IMR-90 (cell line): ENCODE data around the gene KRT73. TPM values are rescaled to one million over a fixed set of nuclear protein-coding genes. Genes with fewer than 3 reads are reported as not detected.

Experiments
- ATAC-seq: fragments of 200-7000 bp; cut with Tn5 transposase; 2 replicates; pipeline ENCODE4 v1.9.1; 2020; ENCODE audit warnings: low read depth, mild to moderate bottlenecking, moderate library complexity
- BruUV-seq: library from RNA; stranded (reverse); fragments of 400-500 nt; replicated peaks from 2 replicates; lab custom pipeline; 2021; lab: Mats Ljungman, UMichigan
- CTCF ChIA-PET: fragments of 300-600 bp; formaldehyde crosslinking; extraction: SDS; loops from one replicate; lab custom pipeline; 2021; ENCODE audit warnings: antibody characterized with exemption; lab: Yijun Ruan, JAX
- POLR2A ChIA-PET: fragments of 300-600 bp; sonication (Branson Sonifier 250); formaldehyde crosslinking; loops from one replicate; lab custom pipeline; 2022; ENCODE audit warnings: antibody characterized with exemption; ENCODE audit not compliant: unreplicated experiment; lab: Charles Lee
- DNase-seq: peaks from one replicate; pipeline ENCODE4 v3.0.0; 2013
- H2AFZ ChIP-seq: replicated peaks from 2 replicates; pipeline ENCODE3; 2013; ENCODE audit warnings: low read length, mild to moderate bottlenecking; ENCODE audit not compliant: poor library complexity
- H2AK5ac ChIP-seq: 2 replicates; pipeline ENCODE4 v1.6.1; 2013; ENCODE audit warnings: low read depth, low read length, inconsistent platforms
- H2AK9ac ChIP-seq: replicated peaks from 2 replicates; pipeline ENCODE3; 2013; ENCODE audit warnings: mild to moderate bottlenecking, low read depth, low read length, moderate library complexity; ENCODE audit not compliant: poor library complexity
- H2BK120ac ChIP-seq: 2 replicates; pipeline ENCODE4 v1.6.1; 2013; ENCODE audit warnings: low read depth, low read length, inconsistent platforms
- H2BK15ac ChIP-seq: 3 replicates; pipeline ENCODE4 v1.6.1; 2013; ENCODE audit warnings: low read depth, low read length, inconsistent platforms
- H2BK20ac ChIP-seq: 2 replicates; pipeline ENCODE4 v1.6.1; 2013; ENCODE audit warnings: low read depth, mild to moderate bottlenecking, inconsistent platforms, low read length, moderate library complexity
- H2BK5ac ChIP-seq: 2 replicates; pipeline ENCODE4 v1.6.1; 2013; ENCODE audit warnings: mild to moderate bottlenecking, low read depth, low read length, inconsistent platforms; ENCODE audit not compliant: poor library complexity, severe bottlenecking
- H3K14ac ChIP-seq: replicated peaks from 2 replicates; pipeline ENCODE4 v1.6.1; 2013; ENCODE audit warnings: low read depth, low read length, inconsistent platforms
- H3K18ac ChIP-seq: 2 replicates; pipeline ENCODE4 v1.6.1; 2013; ENCODE audit warnings: low read depth, low read length, control low read depth
- H3K23ac ChIP-seq: 2 replicates; pipeline ENCODE4 v1.6.1; 2013; ENCODE audit warnings: low read depth, low read length, inconsistent platforms
- H3K27ac ChIP-seq: 2 replicates; pipeline ENCODE4 v1.5.1; 2013; ENCODE audit warnings: mild to moderate bottlenecking, control low read depth, low read length; ENCODE audit not compliant: insufficient read depth
- H3K27me3 ChIP-seq: 2 replicates; pipeline ENCODE4 v1.6.1; 2013; ENCODE audit warnings: low read length; ENCODE audit not compliant: control insufficient read depth, insufficient read depth
- H3K36me3 ChIP-seq: 2 replicates; pipeline ENCODE4 v1.6.1; 2013; ENCODE audit warnings: low read length, mixed read lengths; ENCODE audit not compliant: control insufficient read depth, insufficient read depth
- H3K4ac ChIP-seq: 2 replicates; pipeline ENCODE4 v1.6.1; 2013; ENCODE audit warnings: low read depth, low read length, inconsistent platforms
- H3K4me1 ChIP-seq: 2 replicates; pipeline ENCODE4 v1.6.1; 2013; ENCODE audit warnings: low read length, mixed read lengths; ENCODE audit not compliant: control insufficient read depth, insufficient read depth
- H3K4me2 ChIP-seq: 2 replicates; pipeline ENCODE4 v1.6.1; 2013; ENCODE audit warnings: low read depth, mild to moderate bottlenecking, control low read depth, low read length, moderate library complexity
- H3K4me3 ChIP-seq: 2 replicates; pipeline ENCODE4 v1.5.1; 2013; ENCODE audit warnings: low read depth, mild to moderate bottlenecking, control low read depth, low read length, moderate library complexity; ENCODE audit not compliant: insufficient read depth
- H3K56ac ChIP-seq: 2 replicates; pipeline ENCODE4 v1.6.1; 2013; ENCODE audit warnings: low read length, inconsistent platforms; ENCODE audit not compliant: insufficient read depth; ENCODE audit errors: extremely low read depth
- H3K79me1 ChIP-seq, 2 experiments: 2 replicates each; pipeline ENCODE4 v1.6.1; 2013; ENCODE audit warnings: low read length in 2 of 2, inconsistent platforms in 1 of 2, low read depth in 1 of 2
- H3K9ac ChIP-seq: 2 replicates; pipeline ENCODE4 v1.6.1; 2013; ENCODE audit warnings: low read depth, low read length, control low read depth
- H3K9me1 ChIP-seq: 2 replicates; pipeline ENCODE4 v1.6.1; 2013; ENCODE audit warnings: low read length, inconsistent platforms; ENCODE audit not compliant: insufficient read depth
- H3K9me3 ChIP-seq: 2 replicates; pipeline ENCODE4 v1.6.1; 2013; ENCODE audit warnings: low read length; ENCODE audit not compliant: control insufficient read depth, insufficient read depth
- H4K20me1 ChIP-seq: 2 replicates; pipeline ENCODE4 v1.6.1; 2013; ENCODE audit warnings: low read length, inconsistent platforms; ENCODE audit not compliant: insufficient read depth
- H4K5ac ChIP-seq: 2 replicates; pipeline ENCODE4 v1.6.1; 2013; ENCODE audit warnings: mild to moderate bottlenecking, low read depth, low read length, control low read depth
- H4K8ac ChIP-seq, 2 experiments: 2 replicates each; pipeline ENCODE4 v1.6.1; 2013; ENCODE audit warnings: low read depth in 2 of 2, low read length in 2 of 2, control low read depth in 1 of 2, inconsistent platforms in 1 of 2
- H4K91ac ChIP-seq: 2 replicates; pipeline ENCODE4 v1.6.1; 2013; ENCODE audit warnings: low read depth, low read length, inconsistent platforms; ENCODE audit not compliant: insufficient read depth
- BHLHE40 ChIP-seq: fragments of 150-350 bp; IDR thresholded peaks from 2 replicates; pipeline ENCODE4 v1.6.1; 2016; ENCODE audit warnings: mild to moderate bottlenecking, low read depth, low read length
- CEBPB ChIP-seq: IDR thresholded peaks from 2 replicates; pipeline ENCODE4 v1.6.1; 2012; ENCODE audit warnings: low read depth, low read length, improper control_type of control experiment
- CHD1 ChIP-seq: IDR thresholded peaks from 2 replicates; pipeline ENCODE4 v1.6.1; 2012; ENCODE audit warnings: low read depth, low read length, improper control_type of control experiment
- FOS ChIP-seq: fragments of 150-350 bp; IDR thresholded peaks from 2 replicates; pipeline ENCODE4 v1.6.1; 2016; ENCODE audit warnings: low read depth, low read length
- MAFK ChIP-seq: IDR thresholded peaks from 2 replicates; pipeline ENCODE4 v1.6.1; 2012; ENCODE audit warnings: low read depth, low read length, improper control_type of control experiment
- MAZ ChIP-seq: IDR thresholded peaks from 2 replicates; pipeline ENCODE4 v1.6.1; 2012; ENCODE audit warnings: low read depth, mild to moderate bottlenecking, low read length, improper control_type of control experiment, moderate library complexity, borderline replicate concordance
- MXI1 ChIP-seq: IDR thresholded peaks from 2 replicates; pipeline ENCODE4 v1.6.1; 2012; ENCODE audit warnings: low read depth, mild to moderate bottlenecking, low read length, moderate library complexity, borderline replicate concordance
- NFE2L2 ChIP-seq: fragments of 150-350 bp; IDR thresholded peaks from 2 replicates; pipeline ENCODE4 v1.6.1; 2016; ENCODE audit warnings: low read depth, mild to moderate bottlenecking, low read length
- POLR2A ChIP-seq: IDR thresholded peaks from 2 replicates; pipeline ENCODE4 v1.6.1; 2012; ENCODE audit warnings: mild to moderate bottlenecking, low read depth, low read length
- RAD21 ChIP-seq: IDR thresholded peaks from 2 replicates; pipeline ENCODE4 v1.6.1; 2012; ENCODE audit warnings: low read length, improper control_type of control experiment
- RCOR1 ChIP-seq: IDR thresholded peaks from 2 replicates; pipeline ENCODE4 v1.6.1; 2012; ENCODE audit warnings: mild to moderate bottlenecking, low read length, improper control_type of control experiment; ENCODE audit not compliant: insufficient replicate concordance
- RFX5 ChIP-seq: IDR thresholded peaks from 2 replicates; pipeline ENCODE4 v1.8.0; 2012; ENCODE audit warnings: low read depth, mild to moderate bottlenecking, low read length, moderate library complexity
- SMC3 ChIP-seq: fragments of 150-350 bp; IDR thresholded peaks from 2 replicates; pipeline ENCODE4 v1.6.1; 2016; ENCODE audit warnings: low read depth, mild to moderate bottlenecking, antibody characterized with exemption, low read length, moderate library complexity
- WGBS, 2 experiments: methylation state at CpG; one replicate each; pipeline versions ENCODE4 v1.1.5 to v1.1.7; 2013; ENCODE audit warnings: missing lambda C conversion rate in 2 of 2; ENCODE audit not compliant: insufficient read length in 1 of 2; ENCODE audit errors: extremely low coverage in 2 of 2; 5-methylcytosine and 5-hydroxymethylcytosine counted together
- dilution Hi-C: fragments of 300-500 bp; cut with HindIII; formaldehyde crosslinking; loops from one replicate; pipeline ENCODE4 v1.14.3; 2018; ENCODE audit warnings: low sequenced_read_pairs; ENCODE audit not compliant: unreplicated experiment
- in situ Hi-C: fragments of 300-500 bp; cut with MboI; formaldehyde crosslinking; loops from 3 replicates; pipeline ENCODE4 v1.14.3; 2019; ENCODE audit warnings: low sequenced_read_pairs, inconsistent platforms, mixed read lengths
- intact Hi-C: fragments of 100-400 bp; cut with micrococcal nuclease; formaldehyde crosslinking; loops from 2 replicates; pipeline ENCODE4 v1.10.0; 2022
- polyA plus RNA-seq, 3 experiments: library from polyadenylated mRNA; depleted of rRNA; stranded (reverse); fragments of >200 nt; gene quantifications; 2 replicates each; pipeline ENCODE4 v1.2.3, GENCODE V29; 2012; ENCODE audit warnings: low replicate concordance in 1 of 3
- total RNA-seq: library from RNA; depleted of rRNA; stranded (reverse); fragments of >200 nt; gene quantifications from 2 replicates; pipeline ENCODE4 v1.2.3, GENCODE V29; 2012
- TF ChIP-seq, protein P1 (sequence below): fragments of 150-350 bp; IDR thresholded peaks from 2 replicates; pipeline ENCODE4 v1.6.1; 2017; ENCODE audit warnings: mild to moderate bottlenecking, antibody characterized with exemption, low read length, low read depth
- TF ChIP-seq, protein P2 (sequence below): fragments of 150-350 bp; IDR thresholded peaks from 2 replicates; pipeline ENCODE4 v1.6.1; 2016; ENCODE audit warnings: low read depth, mild to moderate bottlenecking, low read length, moderate library complexity, borderline replicate concordance
- TF ChIP-seq, protein P3 (sequence below): conservative IDR thresholded peaks from 2 replicates; pipeline ENCODE4 v1.5.1; 2012; ENCODE audit warnings: mild to moderate bottlenecking, low read depth, low read length, improper control_type of control experiment

KRT73 gene
- total and polyA plus RNA-seq, 2 of the 4 experiments (the other 2 are of a cell fraction), result not detected

DNA sequence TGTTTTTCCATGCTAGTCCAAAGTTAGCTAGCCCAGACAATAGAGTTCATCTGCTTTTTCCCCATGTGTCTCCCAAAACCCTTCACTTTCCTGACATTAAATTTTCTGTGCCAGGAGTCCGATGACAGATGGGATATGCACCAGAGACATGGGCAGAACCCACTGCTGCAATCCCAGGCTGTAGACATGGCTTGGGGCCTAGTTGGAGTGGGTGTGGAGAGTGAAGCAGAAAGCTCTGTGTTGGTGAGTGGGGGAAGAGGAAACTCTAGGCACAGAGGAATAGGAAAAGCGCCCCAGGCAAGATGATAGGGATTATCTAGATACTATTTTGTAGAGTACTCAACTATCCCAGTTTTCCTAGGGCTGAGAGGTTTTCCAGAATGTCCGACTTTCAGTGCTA, 39.9 kb downstream of the KRT73 start:
- Histone ChIP-seq H3K9me1 (no peaks in the 10 kb centered on the region), H3K27ac (no peak overlapping the region), H3K36me3 (no peaks in the 10 kb centered on the region), H2BK15ac (no peak overlapping the region), H2BK20ac (no peak overlapping the region), H3K4me2 (no peak overlapping the region), H3K56ac (no peak overlapping the region), H2AK9ac (no peak overlapping the region), H3K4me3 (no peak overlapping the region), H3K18ac (no peak overlapping the region), H4K91ac (no peak overlapping the region), H2BK120ac (no peak overlapping the region), H3K14ac (no peak overlapping the region), H3K79me1 (no peaks in the 10 kb centered on the region), H3K23ac (no peak overlapping the region), H3K9me3 (no peaks in the 10 kb centered on the region), H3K4me1 (no peaks in the 10 kb centered on the region), H2AFZ (no peak overlapping the region), H3K9ac (no peak overlapping the region), H2BK5ac (no peak overlapping the region), H3K4ac (no peak overlapping the region), H4K5ac (no peak overlapping the region), H4K8ac (no peak overlapping the region), H3K27me3 (peaks cover 46% of the 10 kb centered on the region), H4K20me1 (no peaks in the 10 kb centered on the region; the same call in 1 of the 2 replicates), H2AK5ac (no peak overlapping the region)
- ATAC-seq (no peak), DNase-seq (no peak)
- in situ Hi-C loops (no loop called here), intact Hi-C loops (no loop called here), dilution Hi-C loops (no loop called here)
- 40% methylated on average over 1 of the region's 3 CpGs; no CpG with 5 or more reads in 1 of the 2 experiments for WGBS, 2 experiments
- BruUV-seq, result no TSS peak
- TF ChIP-seq MXI1, result no peak
- TF ChIP-seq RFX5, result no peak
- TF ChIP-seq CEBPB, result no peak
- no peak for TF ChIP-seq RCOR1
- TF ChIP-seq SMC3, result no peak
- TF ChIP-seq, protein P1, sequence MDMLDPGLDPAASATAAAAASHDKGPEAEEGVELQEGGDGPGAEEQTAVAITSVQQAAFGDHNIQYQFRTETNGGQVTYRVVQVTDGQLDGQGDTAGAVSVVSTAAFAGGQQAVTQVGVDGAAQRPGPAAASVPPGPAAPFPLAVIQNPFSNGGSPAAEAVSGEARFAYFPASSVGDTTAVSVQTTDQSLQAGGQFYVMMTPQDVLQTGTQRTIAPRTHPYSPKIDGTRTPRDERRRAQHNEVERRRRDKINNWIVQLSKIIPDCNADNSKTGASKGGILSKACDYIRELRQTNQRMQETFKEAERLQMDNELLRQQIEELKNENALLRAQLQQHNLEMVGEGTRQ, result no peak
- TF ChIP-seq MAFK, result no peak
- no peak for TF ChIP-seq NFE2L2
- TF ChIP-seq CHD1, result no peak
- TF ChIP-seq RAD21, result no peak
- TF ChIP-seq POLR2A, result no peak
- TF ChIP-seq BHLHE40, result no peak
- no peak for TF ChIP-seq MAZ
- no peak for TF ChIP-seq FOS
- TF ChIP-seq, protein P2, sequence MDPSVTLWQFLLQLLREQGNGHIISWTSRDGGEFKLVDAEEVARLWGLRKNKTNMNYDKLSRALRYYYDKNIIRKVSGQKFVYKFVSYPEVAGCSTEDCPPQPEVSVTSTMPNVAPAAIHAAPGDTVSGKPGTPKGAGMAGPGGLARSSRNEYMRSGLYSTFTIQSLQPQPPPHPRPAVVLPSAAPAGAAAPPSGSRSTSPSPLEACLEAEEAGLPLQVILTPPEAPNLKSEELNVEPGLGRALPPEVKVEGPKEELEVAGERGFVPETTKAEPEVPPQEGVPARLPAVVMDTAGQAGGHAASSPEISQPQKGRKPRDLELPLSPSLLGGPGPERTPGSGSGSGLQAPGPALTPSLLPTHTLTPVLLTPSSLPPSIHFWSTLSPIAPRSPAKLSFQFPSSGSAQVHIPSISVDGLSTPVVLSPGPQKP, result no peak
- TF ChIP-seq, protein P3, sequence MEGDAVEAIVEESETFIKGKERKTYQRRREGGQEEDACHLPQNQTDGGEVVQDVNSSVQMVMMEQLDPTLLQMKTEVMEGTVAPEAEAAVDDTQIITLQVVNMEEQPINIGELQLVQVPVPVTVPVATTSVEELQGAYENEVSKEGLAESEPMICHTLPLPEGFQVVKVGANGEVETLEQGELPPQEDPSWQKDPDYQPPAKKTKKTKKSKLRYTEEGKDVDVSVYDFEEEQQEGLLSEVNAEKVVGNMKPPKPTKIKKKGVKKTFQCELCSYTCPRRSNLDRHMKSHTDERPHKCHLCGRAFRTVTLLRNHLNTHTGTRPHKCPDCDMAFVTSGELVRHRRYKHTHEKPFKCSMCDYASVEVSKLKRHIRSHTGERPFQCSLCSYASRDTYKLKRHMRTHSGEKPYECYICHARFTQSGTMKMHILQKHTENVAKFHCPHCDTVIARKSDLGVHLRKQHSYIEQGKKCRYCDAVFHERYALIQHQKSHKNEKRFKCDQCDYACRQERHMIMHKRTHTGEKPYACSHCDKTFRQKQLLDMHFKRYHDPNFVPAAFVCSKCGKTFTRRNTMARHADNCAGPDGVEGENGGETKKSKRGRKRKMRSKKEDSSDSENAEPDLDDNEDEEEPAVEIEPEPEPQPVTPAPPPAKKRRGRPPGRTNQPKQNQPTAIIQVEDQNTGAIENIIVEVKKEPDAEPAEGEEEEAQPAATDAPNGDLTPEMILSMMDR, result no peak
- ChIA-PET POLR2A (no interaction called here), CTCF (interaction anchor here (1.6 to 2.0 kb wide), 2 partner anchors 292 to 301 kb away, joined by 4 to 6 read pairs; no protein-coding TSS in a partner anchor)
